HepG2 (cell line): ENCODE data around the gene C1orf159. TPM values are rescaled to one million over a fixed set of nuclear protein-coding genes. Genes with fewer than 3 reads are reported as not detected.

Experiments
- CTCF ChIP-seq: sonication (generic); formaldehyde crosslinking; IDR thresholded peaks from 2 replicates; pipeline ENCODE4 v1.5.0; 2020; ENCODE audit warnings: mild to moderate bottlenecking, missing genetic modification reagents, moderate library complexity
- DBP ChIP-seq: sonication (generic); formaldehyde crosslinking; IDR thresholded peaks from 2 replicates; pipeline ENCODE4 v1.4.0; 2020; ENCODE audit warnings: missing genetic modification reagents; ENCODE audit errors: not compliant biosample characterization
- GABPA ChIP-seq, 2 experiments: IDR thresholded peaks; 2 replicates each; pipeline ENCODE4 v1.6.1; 2011 to 2016; ENCODE audit warnings: low read depth in 2 of 2, low read length in 1 of 2, missing biosample characterization in 1 of 2, missing genetic modification characterization in 1 of 2
- HDAC6 ChIP-seq: fragments of 200-600 bp; sonication (generic); IDR thresholded peaks from 2 replicates; pipeline ENCODE4 v1.7.0; 2017; ENCODE audit warnings: mild to moderate bottlenecking, antibody characterized with exemption, low read length, low read depth
- KAT2B ChIP-seq: fragments of 150-350 bp; IDR thresholded peaks from 2 replicates; pipeline ENCODE4 v1.6.1; 2014; ENCODE audit warnings: low read depth, low read length, borderline replicate concordance
- KLF15 ChIP-seq: sonication (generic); formaldehyde crosslinking; IDR thresholded peaks from 2 replicates; pipeline ENCODE4 v1.8.1; 2023; ENCODE audit warnings: borderline replicate concordance, mild to moderate bottlenecking, inconsistent platforms, missing genetic modification reagents, mixed read lengths
- LCORL ChIP-seq, 2 experiments: fragments of 450-650 bp in 1 of 2; sonication (generic) in 1 of 2; formaldehyde crosslinking in 1 of 2; IDR thresholded peaks; 2 replicates each; pipeline versions ENCODE4 v1.5.0 to v1.6.1; 2017 to 2020; ENCODE audit warnings: antibody characterized with exemption in 1 of 2, missing genetic modification reagents in 1 of 2
- MATR3 ChIP-seq: sonication (generic); formaldehyde crosslinking; IDR thresholded peaks from 2 replicates; pipeline ENCODE4 v1.4.0; 2020; ENCODE audit warnings: missing genetic modification reagents
- MIER2 ChIP-seq: IDR thresholded peaks from 2 replicates; pipeline ENCODE4 v1.6.1; 2016; ENCODE audit warnings: missing biosample characterization, missing genetic modification reagents
- NFIC ChIP-seq: IDR thresholded peaks from 2 replicates; pipeline ENCODE4 v1.6.1; 2012; ENCODE audit warnings: mild to moderate bottlenecking, low read length, inconsistent platforms
- RBAK ChIP-seq: sonication (generic); formaldehyde crosslinking; IDR thresholded peaks from 2 replicates; pipeline ENCODE4 v1.5.1; 2020; ENCODE audit warnings: mild to moderate bottlenecking, missing genetic modification reagents
- XRCC5 ChIP-seq: fragments of 200-400 bp; formaldehyde crosslinking; optimal IDR thresholded peaks from 2 replicates; pipeline ENCODE3; 2017; ENCODE audit warnings: mild to moderate bottlenecking, low read length
- ZBTB14 ChIP-seq: sonication (generic); formaldehyde crosslinking; IDR thresholded peaks from 2 replicates; pipeline ENCODE4 v1.4.0; 2020; ENCODE audit warnings: missing genetic modification reagents
- ZNF234 ChIP-seq: sonication (generic); formaldehyde crosslinking; conservative IDR thresholded peaks from 2 replicates; pipeline ENCODE4 v1.5.1; 2020; ENCODE audit warnings: mild to moderate bottlenecking, missing genetic modification reagents
- ZNF318 ChIP-seq: sonication (generic); formaldehyde crosslinking; IDR thresholded peaks from 2 replicates; pipeline ENCODE4 v1.4.0; 2020; ENCODE audit warnings: mild to moderate bottlenecking, missing genetic modification reagents
- ZNF33A ChIP-seq: sonication (generic); formaldehyde crosslinking; IDR thresholded peaks from 2 replicates; pipeline ENCODE4 v1.5.1; 2020; ENCODE audit warnings: missing genetic modification reagents, mild to moderate bottlenecking, moderate library complexity, borderline replicate concordance
- ZNF746 ChIP-seq: sonication (generic); formaldehyde crosslinking; IDR thresholded peaks from 2 replicates; pipeline ENCODE4 v1.8.0; 2022; ENCODE audit warnings: mild to moderate bottlenecking, missing genetic modification reagents
- polyA plus RNA-seq, 8 experiments: library from polyadenylated mRNA; depleted of rRNA in 3 of 8; stranded (reverse) in 7 of 8; unstranded in 1 of 8; fragments of >200 nt; fragmentation: Illumina TruSeq in 4 of 8; extraction: Trizol in 4 of 8; gene quantifications; 2 replicates each; pipeline versions ENCODE4 v1.2.1 to v1.2.3, GENCODE V29; 2011 to 2016; ENCODE audit warnings: low read depth in 4 of 8, missing spikeins in 1 of 8, mixed read lengths in 1 of 8; ENCODE audit not compliant: insufficient read depth in 1 of 8
- total RNA-seq, 5 experiments: library from RNA; depleted of rRNA; stranded (reverse); fragments of >200 nt; fragmentation: Illumina TruSeq; extraction: Trizol; gene quantifications; 2 replicates each; pipeline ENCODE4 v1.2.3, GENCODE V29; 2016; ENCODE audit warnings: low read depth in 1 of 5

C1orf159 gene
- total and polyA plus RNA-seq, 2 of the 13 experiments (the other 11 are each of a cell fraction or from before 2014, with no cell fraction given), result 3.8 to 6.7 TPM

GRCh38 chr1:1122078-1122811, 6.4 kb upstream of the C1orf159 start (continued):
- TF ChIP-seq ZNF318 (CRISPR knock-in tag), result no peak
- no peak for TF ChIP-seq KLF15
- peak; percentile 52 for TF ChIP-seq XRCC5
- no peak for TF ChIP-seq LCORL (IDR thresholded peaks at IDR 0.05)
- TF ChIP-seq LCORL (CRISPR knock-in tag; IDR thresholded peaks at IDR 0.05), result no peak
- TF ChIP-seq CTCF, result peak; percentile 99
- no peak for TF ChIP-seq HDAC6
- TF ChIP-seq RBAK (CRISPR knock-in tag), result no peak
- no peak for TF ChIP-seq KAT2B
- no peak for TF ChIP-seq ZNF746
- no peak for TF ChIP-seq GABPA (IDR thresholded peaks at IDR 0.05; ENCODE audit: low read depth, low read length)
- TF ChIP-seq GABPA (CRISPR knock-in tag; IDR thresholded peaks at IDR 0.05; ENCODE audit: low read depth), result no peak
- TF ChIP-seq DBP (CRISPR knock-in tag), result no peak
- TF ChIP-seq MATR3 (CRISPR knock-in tag), result no peak
- TF ChIP-seq ZBTB14 (CRISPR knock-in tag), result no peak
- TF ChIP-seq MIER2 (CRISPR knock-in tag), result no peak
- no peak for TF ChIP-seq NFIC
- TF ChIP-seq ZNF33A, result no peak
- TF ChIP-seq ZNF234 (CRISPR knock-in tag), result no peak
